HG03045 (cell line): ENCODE results near the gene ATF7IP2.
"Not testable (repeated sequence)": the region's sequence is repeated elsewhere in the genome, so short reads cannot be mapped to it uniquely, and the experiment has no call there.

Experiments
- ATAC-seq: cut with Tn5 transposase; IDR thresholded peaks from one replicate; pipeline ENCODE4 v1.9.1; 2021; ENCODE audit warnings: mild to moderate bottlenecking, moderate library complexity; ENCODE audit not compliant: unreplicated experiment

Gene ATF7IP2

GRCh38 chr16:10371592-10371991, 14.3 kb upstream of the ATF7IP2 start:
- no peak for ATAC-seq

GRCh38 chr16:10373556-10373955, 12.3 kb upstream of the ATF7IP2 start:
- no peak for ATAC-seq

DNA sequence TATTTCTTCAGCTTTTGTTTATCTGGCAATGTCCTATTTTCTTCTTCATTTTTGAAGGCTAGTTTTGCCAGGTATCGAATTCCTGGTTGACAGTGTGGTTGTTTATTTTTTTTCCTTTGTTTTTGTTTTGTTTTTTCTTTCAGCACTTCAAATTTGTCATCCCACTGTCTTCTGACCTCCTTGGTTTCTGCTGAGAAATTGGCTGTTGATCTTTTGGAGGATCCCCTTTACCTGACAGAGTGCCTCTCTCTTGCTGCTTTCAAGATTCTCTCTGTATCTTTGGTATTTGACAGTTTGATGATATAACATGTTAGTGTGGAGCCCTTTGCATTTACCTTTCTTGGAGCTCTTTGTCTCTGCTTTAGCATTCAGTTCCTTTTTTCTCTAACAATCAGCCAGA, 9.6 kb upstream of the ATF7IP2 start:
- ATAC-seq, result no peak

DNA sequence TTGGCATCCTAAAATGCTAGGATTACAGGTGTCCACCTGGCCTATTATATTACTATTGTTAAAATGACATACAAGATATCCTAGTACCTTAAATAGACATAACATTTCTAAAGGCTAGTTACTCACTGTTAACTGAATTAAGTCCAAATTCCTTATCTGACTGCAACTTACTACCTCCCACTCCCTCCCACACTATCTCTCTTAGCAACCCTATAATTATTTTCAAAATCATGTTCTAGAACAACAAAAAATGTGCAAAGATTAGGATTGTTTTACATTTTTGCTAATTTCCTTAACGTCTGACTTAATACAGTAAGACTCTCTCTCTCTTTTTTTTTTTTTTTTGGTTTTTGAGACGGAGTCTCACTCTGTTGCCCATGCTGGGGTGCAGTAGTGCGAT, 2.2 kb upstream of the ATF7IP2 start:
- ATAC-seq, result no peak

DNA sequence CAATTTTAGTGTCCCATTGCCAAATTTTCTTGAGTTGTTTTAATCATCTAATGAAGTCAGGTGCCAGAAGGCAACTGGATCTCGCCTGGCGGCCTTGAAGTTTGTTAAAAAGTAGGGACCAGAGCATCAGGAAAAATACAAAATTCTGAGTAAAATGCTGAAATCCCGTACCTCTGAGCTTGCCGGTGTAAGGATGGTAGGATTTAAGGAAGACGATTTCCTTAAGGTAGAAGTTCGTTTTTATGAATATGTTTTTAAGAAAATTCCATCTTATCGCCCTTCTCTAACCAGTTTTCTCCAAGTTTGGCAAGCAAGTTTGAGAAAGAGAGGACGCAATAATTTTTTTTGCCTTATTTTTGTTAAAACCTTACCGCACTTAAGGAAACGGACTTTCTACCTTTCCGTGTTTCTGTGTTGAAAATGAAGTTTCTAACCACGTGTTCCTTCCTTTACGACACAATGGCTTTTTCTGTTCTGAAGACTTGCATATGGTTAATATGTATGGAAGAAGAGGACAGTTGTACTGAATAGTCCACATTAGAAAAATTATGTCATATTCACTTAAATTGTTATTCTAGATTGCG, 748 bp downstream of the ATF7IP2 start:
- ATAC-seq, result no peak

GRCh38 chr16:10387188-10387617, 1.3 kb downstream of the ATF7IP2 start:
- ATAC-seq, result no peak

- ATAC-seq, result no peak
Observed at GRCh38 chr16:10388988-10389387, 3.1 kb downstream of the ATF7IP2 start.

DNA sequence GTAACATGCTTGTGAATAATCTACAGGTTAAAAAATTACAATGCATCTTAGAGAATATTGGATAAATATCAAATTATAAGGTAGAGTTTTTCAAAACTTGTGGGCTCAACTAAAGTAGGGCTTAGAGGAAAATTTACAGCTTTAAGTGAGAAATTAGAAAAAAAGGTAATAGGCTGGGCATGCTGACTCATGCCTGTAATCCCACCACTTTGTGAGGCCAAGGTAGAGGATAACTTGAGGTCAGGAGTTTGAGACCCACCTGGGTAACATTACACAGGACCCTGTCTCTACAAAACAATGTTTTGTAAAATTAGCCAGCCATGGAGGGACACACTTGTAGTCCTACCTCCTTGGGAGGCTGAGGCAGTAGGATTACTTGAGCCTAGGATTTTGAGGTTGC, 4.5 kb downstream of the ATF7IP2 start:
- ATAC-seq, result no peak

- ATAC-seq, result no peak
Observed at GRCh38 chr16:10390867-10391266, 5.0 kb downstream of the ATF7IP2 start.

- no peak for ATAC-seq
Observed at GRCh38 chr16:10391339-10391738, 5.5 kb downstream of the ATF7IP2 start.

GRCh38 chr16:10402975-10403374, 17.1 kb downstream of the ATF7IP2 start:
- ATAC-seq, result no peak

DNA sequence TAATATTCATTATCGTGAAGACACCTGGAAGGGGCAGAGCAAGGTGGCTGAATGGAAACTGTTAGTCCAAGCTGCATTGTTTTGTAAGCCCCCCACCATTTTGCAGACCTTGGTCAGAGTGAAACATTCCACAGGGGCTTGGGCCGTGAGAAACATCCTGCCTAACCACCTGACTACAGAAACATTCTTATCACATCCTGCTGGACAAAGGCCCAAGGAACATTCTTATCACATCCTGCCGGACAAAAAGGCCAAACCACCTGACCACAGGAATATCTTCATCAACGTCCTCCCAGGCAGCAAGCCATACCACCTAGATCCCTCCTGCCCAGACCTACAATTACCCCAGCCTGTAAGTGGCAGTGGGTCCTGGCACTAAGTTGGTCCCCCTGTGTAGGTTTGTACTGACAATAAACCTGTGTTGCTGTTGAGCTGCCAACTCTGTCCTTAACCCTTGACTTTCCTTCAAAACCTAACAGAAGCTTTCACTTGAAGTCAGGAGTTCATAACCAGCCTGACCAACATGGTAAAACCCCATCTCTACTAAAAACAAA, 19.6 kb downstream of the ATF7IP2 start:
- no peak for ATAC-seq

GRCh38 chr16:10408824-10409381, 23.0 kb downstream of the ATF7IP2 start:
- no peak for ATAC-seq

GRCh38 chr16:10409713-10410112, 23.9 kb downstream of the ATF7IP2 start:
- not testable (repeated sequence) for ATAC-seq

DNA sequence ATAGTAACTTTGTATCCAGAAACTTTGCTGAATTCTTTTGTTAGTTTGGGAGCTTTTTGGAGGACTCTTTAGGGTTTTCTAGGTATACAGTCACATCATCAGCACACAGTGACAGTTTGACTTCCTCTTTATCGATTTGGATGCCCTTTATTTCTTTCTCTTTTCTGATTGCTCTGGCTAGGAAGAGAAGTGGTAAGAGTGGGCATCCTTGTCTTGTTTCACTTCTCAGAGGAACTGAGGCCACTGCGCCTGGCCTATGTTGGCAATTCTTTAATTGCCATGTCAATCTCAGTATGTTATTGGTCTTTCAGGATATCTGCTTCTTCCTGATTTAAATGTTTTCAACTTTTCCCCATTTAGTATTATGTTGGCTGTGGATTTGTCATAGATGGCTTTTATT, 24.6 kb downstream of the ATF7IP2 start:
- ATAC-seq, result no peak

GRCh38 chr16:10412935-10413601, 27.2 kb downstream of the ATF7IP2 start:
- ATAC-seq, result no peak

GRCh38 chr16:10418204-10418603, 32.3 kb downstream of the ATF7IP2 start:
- ATAC-seq, result not testable (repeated sequence)

DNA sequence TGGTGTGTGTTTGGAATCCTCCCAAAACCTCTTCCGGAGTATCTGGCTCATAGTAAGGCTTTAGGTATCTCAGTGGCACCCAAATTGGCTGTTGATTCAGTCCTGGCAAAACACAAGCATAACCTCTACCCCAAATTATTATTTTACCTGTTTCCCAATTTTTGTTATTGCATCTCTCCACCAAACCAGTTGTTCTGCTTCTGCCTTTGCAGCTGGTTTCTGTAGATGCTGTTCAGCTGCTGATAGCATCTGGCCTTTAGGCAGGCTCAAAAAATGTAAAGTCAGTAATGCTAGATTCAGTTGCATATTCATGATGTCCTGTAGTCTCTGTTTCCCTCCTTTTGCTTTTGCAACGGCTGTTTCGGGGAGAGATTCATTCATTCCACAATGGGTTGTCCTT, 33.8 kb downstream of the ATF7IP2 start:
- ATAC-seq, result no peak

- no peak for ATAC-seq
Observed at GRCh38 chr16:10421596-10421995, 35.7 kb downstream of the ATF7IP2 start.

- no peak for ATAC-seq
Observed at GRCh38 chr16:10428433-10429168, 42.7 kb downstream of the ATF7IP2 start.

DNA sequence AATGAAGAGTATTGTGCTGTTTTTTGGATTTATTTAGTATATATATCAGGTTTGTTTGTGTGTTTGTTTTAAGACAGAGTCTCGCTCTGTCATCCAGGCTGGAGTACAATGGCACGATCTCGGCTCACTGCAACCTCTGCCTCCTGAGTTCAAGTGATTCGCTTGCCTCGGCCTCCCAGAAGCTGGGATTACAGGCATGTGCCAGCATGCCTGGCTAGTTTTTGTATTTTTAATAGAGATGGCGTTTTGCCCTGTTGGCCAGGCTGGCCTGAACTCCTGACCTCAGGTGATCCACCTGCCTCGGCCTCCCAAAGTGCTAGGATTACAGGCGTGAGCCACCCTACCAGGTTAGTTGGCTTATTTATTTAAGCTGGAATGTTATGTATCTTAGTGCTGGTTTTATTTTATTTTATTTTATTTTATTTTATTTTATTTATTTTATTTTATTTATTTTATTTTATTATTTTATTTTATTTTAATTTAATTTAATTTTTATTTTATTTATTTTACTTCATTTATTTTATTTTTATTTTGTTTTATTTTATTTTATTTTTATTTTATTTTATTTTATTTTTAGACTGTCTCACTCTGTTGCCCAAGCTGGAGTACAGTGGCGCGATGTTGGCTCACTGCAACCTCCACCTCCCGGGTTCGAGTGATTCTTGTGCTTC, 43.6 kb downstream of the ATF7IP2 start:
- ATAC-seq, result not testable (repeated sequence)
